GM21825 (cell line): ENCODE results near the gene SOCS3.

Source experiments
- ATAC-seq: cut with Tn5 transposase; IDR thresholded peaks from one replicate; pipeline ENCODE4 v1.9.1; 2021; ENCODE audit warnings: mild to moderate bottlenecking, moderate library complexity; ENCODE audit not compliant: unreplicated experiment

SOCS3 gene

GRCh38 chr17:78353834-78354233 is 6.0 kb downstream of the SOCS3 start:
- no peak for ATAC-seq

- no peak for ATAC-seq
These were observed 8.3 kb downstream of the SOCS3 start for GRCh38 chr17:78351449-78352006.

GRCh38 chr17:78349891-78350642 is 9.8 kb downstream of the SOCS3 start:
- no peak for ATAC-seq

GRCh38 chr17:78348055-78348770 is 11.7 kb downstream of the SOCS3 start:
- ATAC-seq, result no peak

- ATAC-seq, result no peak
These were observed 12.4 kb downstream of the SOCS3 start for GRCh38 chr17:78347453-78347852.

- no peak for ATAC-seq
These were observed 13.1 kb downstream of the SOCS3 start for GRCh38 chr17:78346605-78347250.

GRCh38 chr17:78345791-78346494 is 13.9 kb downstream of the SOCS3 start:
- ATAC-seq, result no peak

GRCh38 chr17:78345172-78345571 is 14.7 kb downstream of the SOCS3 start:
- ATAC-seq, result no peak

GRCh38 chr17:78344666-78345065 is 15.2 kb downstream of the SOCS3 start:
- ATAC-seq, result no peak

GRCh38 chr17:78343543-78344201 is 16.2 kb downstream of the SOCS3 start:
- no peak for ATAC-seq

GRCh38 chr17:78343187-78343542 is 16.7 kb downstream of the SOCS3 start:
- no peak for ATAC-seq

- no peak for ATAC-seq
These were observed 17.3 kb downstream of the SOCS3 start for GRCh38 chr17:78342449-78343186.

GRCh38 chr17:78341559-78342448 is 18.1 kb downstream of the SOCS3 start:
- ATAC-seq, result no peak

GRCh38 chr17:78340183-78340955 is 19.5 kb downstream of the SOCS3 start:
- no peak for ATAC-seq

GRCh38 chr17:78338486-78339259 is 21.2 kb downstream of the SOCS3 start:
- ATAC-seq, result no peak

- ATAC-seq, result peak; percentile 53
These were observed 22.4 kb downstream of the SOCS3 start for GRCh38 chr17:78337244-78338109.
